ENCODE data around the gene FAM13A. TPM values are rescaled to one million over a fixed set of nuclear protein-coding genes. Genes with fewer than 3 reads are reported as not detected.
A peak's percentile ranks its signal among the peaks of the same experiment; 100 is the strongest.

The FAM13A gene
- total RNA-seq, 1 donor from 2014 or later = 29.5 TPM

DNA sequence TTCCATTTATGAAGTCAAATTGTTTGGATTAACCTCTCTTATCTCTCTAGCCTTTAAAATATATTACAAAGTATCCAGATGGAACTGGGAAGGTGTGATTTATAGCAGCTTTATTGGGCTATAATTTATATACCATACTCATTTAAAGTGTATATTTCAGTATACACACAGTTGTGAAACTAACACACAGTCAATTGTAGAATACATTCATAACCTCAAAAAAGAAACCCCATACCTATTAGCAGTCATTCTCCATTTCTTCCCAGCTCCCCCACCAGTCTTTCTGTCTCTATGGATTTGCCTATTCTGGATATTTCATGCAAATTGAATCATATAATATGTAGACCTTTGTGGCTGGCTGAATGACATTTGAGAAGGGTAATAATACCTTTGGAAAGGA, 351.8 kb downstream of the FAM13A start:
- DNase-seq (ENCODE audit: low spot score, unreplicated experiment) = no peak
- no peak overlapping the region for H3K4me3 Mint-ChIP-seq (ENCODE audit: low read depth)
- H3K9me3 Mint-ChIP-seq (ENCODE audit: low read depth) = no peaks in the 10 kb centered on the region
- no peaks in the 10 kb centered on the region for H3K4me1 Mint-ChIP-seq (ENCODE audit: low read depth)
- H3K27me3 Mint-ChIP-seq = no peaks in the 10 kb centered on the region
- TF ChIP-seq, protein P1, sequence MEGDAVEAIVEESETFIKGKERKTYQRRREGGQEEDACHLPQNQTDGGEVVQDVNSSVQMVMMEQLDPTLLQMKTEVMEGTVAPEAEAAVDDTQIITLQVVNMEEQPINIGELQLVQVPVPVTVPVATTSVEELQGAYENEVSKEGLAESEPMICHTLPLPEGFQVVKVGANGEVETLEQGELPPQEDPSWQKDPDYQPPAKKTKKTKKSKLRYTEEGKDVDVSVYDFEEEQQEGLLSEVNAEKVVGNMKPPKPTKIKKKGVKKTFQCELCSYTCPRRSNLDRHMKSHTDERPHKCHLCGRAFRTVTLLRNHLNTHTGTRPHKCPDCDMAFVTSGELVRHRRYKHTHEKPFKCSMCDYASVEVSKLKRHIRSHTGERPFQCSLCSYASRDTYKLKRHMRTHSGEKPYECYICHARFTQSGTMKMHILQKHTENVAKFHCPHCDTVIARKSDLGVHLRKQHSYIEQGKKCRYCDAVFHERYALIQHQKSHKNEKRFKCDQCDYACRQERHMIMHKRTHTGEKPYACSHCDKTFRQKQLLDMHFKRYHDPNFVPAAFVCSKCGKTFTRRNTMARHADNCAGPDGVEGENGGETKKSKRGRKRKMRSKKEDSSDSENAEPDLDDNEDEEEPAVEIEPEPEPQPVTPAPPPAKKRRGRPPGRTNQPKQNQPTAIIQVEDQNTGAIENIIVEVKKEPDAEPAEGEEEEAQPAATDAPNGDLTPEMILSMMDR (IDR thresholded peaks at IDR 0.05; ENCODE audit: unreplicated experiment) = no peak
- no peak overlapping the region for H3K27ac Mint-ChIP-seq
- H3K36me3 Mint-ChIP-seq (ENCODE audit: insufficient read depth) = no peaks in the 10 kb centered on the region

DNA sequence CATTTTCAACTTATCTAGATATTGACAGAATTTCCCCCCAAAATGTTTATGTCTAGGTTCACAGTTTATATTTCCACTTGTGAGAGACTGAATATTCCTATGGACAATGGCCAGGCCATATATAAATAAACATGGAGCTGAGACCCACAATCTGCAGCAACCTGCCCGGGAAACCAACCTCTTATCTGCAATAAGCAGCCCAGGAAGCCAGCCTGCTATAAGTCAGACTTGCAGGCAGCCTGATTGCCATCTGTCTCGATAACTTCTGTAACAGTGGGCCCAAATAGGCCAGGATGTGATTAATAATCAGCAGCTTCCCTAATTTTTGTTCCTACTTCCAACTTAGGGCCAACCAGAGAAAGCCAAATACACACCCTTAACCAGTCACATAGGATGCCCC, 354.2 kb downstream of the FAM13A start:
- DNase-seq (ENCODE audit: low spot score, unreplicated experiment) = no peak
- no peaks in the 10 kb centered on the region for H3K9me3 Mint-ChIP-seq (ENCODE audit: low read depth)
- TF ChIP-seq, protein P1 (IDR thresholded peaks at IDR 0.05; ENCODE audit: unreplicated experiment) = no peak
- H3K4me3 Mint-ChIP-seq (ENCODE audit: low read depth) = no peak overlapping the region
- no peak overlapping the region for H3K27ac Mint-ChIP-seq
- H3K4me1 Mint-ChIP-seq (ENCODE audit: low read depth) = peaks cover 1% of the 10 kb centered on the region
- H3K27me3 Mint-ChIP-seq = no peaks in the 10 kb centered on the region
- H3K36me3 Mint-ChIP-seq (ENCODE audit: insufficient read depth) = peaks cover 1% of the 10 kb centered on the region

DNA sequence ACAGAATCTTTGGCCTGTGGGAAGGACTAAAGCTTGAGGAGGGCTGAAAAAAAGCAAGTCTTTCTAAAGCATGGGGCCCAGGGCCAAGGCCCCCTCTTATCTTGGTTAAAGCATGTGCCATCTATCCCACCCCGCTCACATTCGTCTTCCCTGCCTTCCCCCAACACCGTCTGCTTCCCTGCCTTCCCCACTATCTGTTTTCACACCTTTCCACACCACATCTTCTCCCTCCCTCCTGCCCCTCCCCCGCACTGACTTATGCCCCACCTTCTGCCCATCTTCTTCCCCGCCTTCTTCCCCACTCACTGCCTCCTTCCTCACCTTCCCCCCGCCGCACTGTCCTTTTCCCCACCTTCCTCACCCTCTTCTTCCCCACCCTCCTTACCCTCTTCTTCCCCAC, 358.5 kb downstream of the FAM13A start:
- no peak overlapping the region for H3K4me3 Mint-ChIP-seq (ENCODE audit: low read depth)
- H3K27ac Mint-ChIP-seq = no peak overlapping the region
- H3K9me3 Mint-ChIP-seq (ENCODE audit: low read depth) = no peaks in the 10 kb centered on the region
- H3K4me1 Mint-ChIP-seq (ENCODE audit: low read depth) = peaks cover 3% of the 10 kb centered on the region
- no peak for DNase-seq (ENCODE audit: low spot score, unreplicated experiment)
- peaks cover 1% of the 10 kb centered on the region for H3K36me3 Mint-ChIP-seq (ENCODE audit: insufficient read depth)
- H3K27me3 Mint-ChIP-seq = no peaks in the 10 kb centered on the region
- TF ChIP-seq, protein P1 (IDR thresholded peaks at IDR 0.05; ENCODE audit: unreplicated experiment) = no peak

DNA sequence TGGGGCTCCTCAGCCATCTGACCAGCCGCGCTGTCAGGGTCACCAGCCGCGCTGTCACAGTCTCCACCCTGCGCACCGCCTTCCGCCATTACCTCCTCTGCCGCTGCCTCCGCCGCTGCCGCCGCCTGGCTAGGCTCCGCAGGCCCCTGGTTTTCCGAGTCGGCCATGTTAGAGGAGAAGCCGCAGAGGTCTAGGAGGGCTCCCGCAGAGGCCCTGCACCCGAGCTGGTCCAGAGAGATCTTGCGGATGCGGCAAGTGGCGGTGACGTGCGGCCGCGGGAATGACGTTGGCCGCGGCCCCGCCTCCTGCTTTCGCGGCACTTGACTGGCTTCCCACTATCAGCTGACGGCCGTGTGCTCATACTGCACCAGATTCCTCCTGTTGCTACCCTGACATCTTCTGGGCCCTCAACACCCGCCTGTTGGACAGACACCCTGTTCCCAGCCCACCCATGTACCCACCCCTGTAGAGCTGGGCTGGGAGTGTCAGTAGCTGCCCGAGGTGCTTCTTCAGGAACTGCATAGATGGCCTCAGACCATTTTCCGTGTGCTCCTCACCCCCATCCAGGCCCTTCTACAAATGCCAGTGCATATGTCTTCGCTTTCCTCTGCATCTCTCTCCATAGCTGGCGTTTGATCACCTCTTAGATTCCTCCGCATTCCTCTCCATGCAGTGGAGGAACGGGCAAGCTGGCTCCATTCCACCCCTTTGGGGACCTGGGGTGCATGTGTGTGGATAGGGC, 359.2 kb downstream of the FAM13A start, which contains the start of gene NAP1L5:
NAP1L5 (minus strand) TSS at position 242 of the 742 bp plus-strand sequence; CDS start at position 167, 75 bp downstream.
- TF ChIP-seq, protein P1 (IDR thresholded peaks at IDR 0.05; ENCODE audit: unreplicated experiment) = no peak
- H3K4me1 Mint-ChIP-seq (ENCODE audit: low read depth) = peaks cover 3% of the 10 kb centered on the region
- H3K4me3 Mint-ChIP-seq (ENCODE audit: low read depth) = peak within 1 kb of the TSS; percentile 82
- H3K27me3 Mint-ChIP-seq = no peaks in the 10 kb centered on the region
- DNase-seq (ENCODE audit: low spot score, unreplicated experiment) = peak; percentile 17
- peaks cover 1% of the 10 kb centered on the region for H3K36me3 Mint-ChIP-seq (ENCODE audit: insufficient read depth)
- H3K27ac Mint-ChIP-seq = peak within 1 kb of the TSS; percentile 67
- H3K9me3 Mint-ChIP-seq (ENCODE audit: low read depth) = no peaks in the 10 kb centered on the region

DNA sequence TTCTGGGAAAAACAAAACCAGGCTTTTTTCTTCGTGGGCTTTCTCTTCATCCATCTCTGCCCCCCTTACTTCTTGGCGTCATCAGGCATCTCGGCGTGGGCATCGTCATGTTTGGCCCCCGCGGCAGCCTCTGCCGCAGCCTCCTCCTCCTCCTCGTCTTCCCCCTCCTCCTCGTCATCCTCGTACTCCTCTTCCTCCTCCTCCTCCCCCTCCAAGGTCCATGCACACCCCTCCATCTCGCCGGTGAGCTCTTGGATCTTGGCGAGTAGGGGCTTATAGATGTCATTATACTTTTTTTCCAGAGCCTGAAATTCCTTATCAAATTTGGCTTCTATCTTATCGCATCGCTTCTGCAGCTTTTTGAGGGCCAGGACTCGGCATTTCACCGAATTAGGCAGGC, 359.8 kb downstream of the FAM13A start:
- Mint-ChIP-seq H3K36me3 (ENCODE audit: insufficient read depth) (peaks cover 1% of the 10 kb centered on the region), H3K27ac (no peak overlapping the region), H3K27me3 (no peaks in the 10 kb centered on the region), H3K9me3 (ENCODE audit: low read depth) (no peaks in the 10 kb centered on the region), H3K4me3 (ENCODE audit: low read depth) (peak overlapping the region; percentile 82), H3K4me1 (ENCODE audit: low read depth) (peaks cover 3% of the 10 kb centered on the region)
- TF ChIP-seq, protein P1 (IDR thresholded peaks at IDR 0.05; ENCODE audit: unreplicated experiment) = no peak
- no peak for DNase-seq (ENCODE audit: low spot score, unreplicated experiment)
